Prostate gland (tissue), 1 donor: Measurements from ENCODE around the gene HOXA5.

Experiments used
- POLR2A ChIP-seq: fragments of 450-650 bp; IDR thresholded peaks from one replicate; pipeline ENCODE4 v1.6.1; 2016; ENCODE audit warnings: antibody characterized with exemption, mild to moderate bottlenecking
- POLR2AphosphoS5 ChIP-seq: sonication (generic); formaldehyde crosslinking; IDR thresholded peaks from one replicate; pipeline ENCODE4 v1.6.1; 2017; ENCODE audit warnings: antibody characterized with exemption

DNA sequence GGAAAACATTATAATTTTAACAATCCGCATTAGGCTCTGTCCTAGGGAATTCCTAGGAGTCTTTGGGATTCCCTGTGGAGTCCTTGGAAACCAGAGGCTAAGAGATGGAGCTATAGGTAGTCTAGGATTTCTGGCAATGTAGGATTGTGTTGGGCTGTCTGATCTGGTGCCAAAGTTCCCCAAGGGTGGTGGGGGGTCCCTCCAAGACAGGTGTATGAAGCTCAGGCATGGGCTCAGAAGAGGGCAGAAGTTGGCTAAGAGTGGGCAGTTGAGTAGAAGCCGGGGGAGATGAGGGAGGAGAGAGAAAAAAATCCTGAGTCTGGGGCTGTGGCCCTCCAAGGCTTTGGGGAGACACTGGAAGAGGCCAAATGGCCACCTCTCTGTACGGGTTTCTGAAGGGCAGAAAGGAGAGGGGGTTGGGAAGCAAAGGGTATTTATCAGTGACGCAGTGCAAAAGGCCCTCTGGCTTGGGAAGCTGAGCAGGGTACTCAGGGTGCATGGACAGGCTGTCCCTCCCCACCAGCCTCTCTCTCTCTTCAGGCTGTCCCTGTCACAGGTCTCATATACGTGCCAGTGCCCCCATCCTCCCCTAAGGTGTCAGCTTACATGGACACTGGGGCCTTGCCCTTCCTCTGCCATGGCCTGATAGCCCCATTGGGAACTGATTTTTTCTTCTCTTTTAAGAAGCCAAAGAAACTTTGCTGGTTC lies 3.2 kb upstream of the HOXA5 start:
- TF ChIP-seq POLR2A, result no peak
- no peak for TF ChIP-seq POLR2AphosphoS5
